HS-5 (cell line): ENCODE measurements around the gene ARSH.
"Not testable (repeated sequence)": the region's sequence is repeated elsewhere in the genome, so short reads cannot be mapped to it uniquely, and the experiment has no call there.

Source experiments
- DNase-seq: peaks from one replicate; pipeline ENCODE4 v3.0.0-alpha.2; 2012; ENCODE audit warnings: low read depth

ARSH gene

GRCh38 chrX:3044196-3044595 is 37.9 kb downstream of the ARSH start:
- no peak for DNase-seq

DNA sequence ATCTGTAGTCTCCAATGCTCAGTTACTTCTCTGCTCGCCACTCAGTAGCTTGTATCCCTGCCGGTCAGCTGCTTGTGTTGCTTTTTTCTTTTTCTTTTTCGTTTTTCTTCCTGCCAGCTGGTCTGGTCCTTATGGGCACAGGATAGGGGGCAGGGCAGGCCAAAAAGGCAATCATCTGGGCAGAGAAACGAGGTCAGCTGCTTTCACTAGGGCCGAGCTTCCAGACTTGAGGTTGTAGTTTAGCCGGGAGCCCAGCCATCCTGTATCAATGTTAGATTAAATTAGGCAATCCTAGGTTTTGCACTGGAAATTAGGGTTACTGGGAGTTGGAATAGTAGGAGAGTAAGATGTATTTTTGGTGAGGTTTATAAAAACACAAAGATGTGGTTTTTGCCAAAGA is 38.3 kb downstream of the ARSH start:
- no peak for DNase-seq

- no peak for DNase-seq
These were observed 40.2 kb downstream of the ARSH start for GRCh38 chrX:3046253-3047240.

- DNase-seq: not testable (repeated sequence)
These were observed 44.3 kb downstream of the ARSH start for GRCh38 chrX:3050523-3051175.

DNA sequence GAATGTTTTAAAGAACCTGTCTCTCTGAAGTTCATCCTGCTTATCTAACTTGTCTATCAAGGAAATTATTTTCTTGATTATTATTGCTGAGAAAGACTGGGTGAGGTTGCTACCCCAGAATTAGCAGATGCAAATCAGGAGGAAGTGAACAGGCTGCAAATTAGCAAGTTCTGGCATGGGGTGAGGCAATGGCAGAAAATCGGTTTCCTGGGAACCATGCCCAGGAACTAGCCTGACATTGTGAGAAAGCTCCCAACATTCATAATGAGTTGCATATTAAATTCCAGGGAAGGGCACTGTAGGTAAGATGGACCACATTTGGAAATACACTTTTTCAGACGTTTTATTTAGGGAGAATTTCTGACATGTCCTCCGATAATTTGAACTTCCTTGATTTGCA is 46.5 kb downstream of the ARSH start:
- no peak for DNase-seq

GRCh38 chrX:3066555-3066954 is 60.2 kb downstream of the ARSH start:
- DNase-seq: no peak

GRCh38 chrX:3075959-3076358 is 69.6 kb downstream of the ARSH start:
- no peak for DNase-seq

DNA sequence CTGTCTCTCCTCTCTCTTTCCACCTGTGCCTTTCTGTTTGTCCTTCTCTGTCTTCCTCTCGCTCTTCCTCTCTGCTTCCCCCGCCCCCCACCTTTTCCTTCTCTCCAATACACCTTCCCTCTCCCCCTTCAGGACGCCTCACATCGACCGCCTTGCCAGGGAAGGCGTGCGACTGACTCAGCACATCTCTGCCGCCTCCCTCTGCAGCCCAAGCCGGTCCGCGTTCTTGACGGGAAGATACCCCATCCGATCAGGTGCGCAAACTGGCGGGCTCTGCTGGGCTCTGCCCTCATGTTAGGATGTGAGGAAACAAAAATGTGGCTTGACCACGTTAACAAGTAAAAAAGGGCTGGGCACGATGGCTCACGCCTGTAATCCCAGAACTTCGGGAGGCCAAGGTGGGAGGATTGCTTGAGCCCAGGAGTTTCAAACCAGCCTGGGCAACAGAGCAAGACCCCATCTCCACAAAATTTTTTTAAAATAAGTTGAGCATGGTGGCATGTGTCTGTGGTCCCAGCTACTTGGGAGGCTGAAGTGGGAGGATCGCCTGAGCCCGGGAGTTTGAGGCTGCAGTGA is 70.2 kb downstream of the ARSH start:
- DNase-seq: no peak
